ENCODE results near the gene MTMR3. TPM values are rescaled to one million over a fixed set of nuclear protein-coding genes. Genes with fewer than 3 reads are reported as not detected.
A peak's percentile ranks its signal among the peaks of the same experiment; 100 is the strongest.

Gene MTMR3
- total and polyA plus RNA-seq, 11 donors: 9.6 to 44.8 (median 34.6) TPM

- intact Hi-C loops (cut with DNase I): loop anchor here in 8 of 10 donors (5.0 to 10.0 kb wide), 9 partner anchors 53 to 123 kb away; partner anchors contain the start of genes ASCC2 (in 2 of the 8), UQCR10 (in 1 of the 8) and ZMAT5 (in 1 of the 8)
Observed at GRCh38 chr22:29887358-29887757, 4.4 kb downstream of the MTMR3 start.

GRCh38 chr22:29890760-29891159 lies 7.8 kb downstream of the MTMR3 start:
- H3K27me3 ChIP-seq: no peaks in the 10 kb centered on the region
- WGBS, 4 donors: 92 to 95% (median 93%) methylated on average over 5 of the region's 5 CpGs
- intact Hi-C loops (cut with DNase I): loop anchor here in 1 of 10 donors (10.0 kb wide), 1 partner anchor 54 kb away; no protein-coding TSS in a partner anchor
- no peak for DNase-seq
- peaks cover 6 to 69% (median 48%) of the 10 kb centered on the region in 12 donors for H3K4me1 ChIP-seq
- H3K36me3 ChIP-seq: no peaks in the 10 kb centered on the region
- H3K9me3 ChIP-seq: no peaks in the 10 kb centered on the region
- H3K27ac ChIP-seq: no peak overlapping the region
- no peak for TF ChIP-seq POLR2A (IDR thresholded peaks at IDR 0.05)
- TF ChIP-seq CTCF (IDR thresholded peaks at IDR 0.05): no peak
- H3K4me3 ChIP-seq: no peak overlapping the region
- ATAC-seq: no peak

More at GRCh38 chr22:29887358-29887757, 4.4 kb downstream of the MTMR3 start:
- TF ChIP-seq POLR2A (IDR thresholded peaks at IDR 0.05): no peak
- no peak for TF ChIP-seq CTCF (IDR thresholded peaks at IDR 0.05)
- 29 to 40% (median 33%) methylated on average over 2 of the region's 2 CpGs for WGBS, 4 donors
- Histone ChIP-seq H3K4me3 (peak overlapping the region in 1 of 12 donors; percentile 2), H3K27ac (no peak overlapping the region), H3K9me3 (no peaks in the 10 kb centered on the region), H3K27me3 (no peaks in the 10 kb centered on the region), H3K4me1 (peaks cover 6 to 73% (median 47%) of the 10 kb centered on the region in 12 donors), H3K36me3 (no peaks in the 10 kb centered on the region)
- DNase-seq: no peak
- no peak for ATAC-seq

GRCh38 chr22:29892315-29893156 lies 9.6 kb downstream of the MTMR3 start:
- intact Hi-C loops (cut with DNase I): loop anchor here in 1 of 10 donors (10.0 kb wide), 1 partner anchor 52 kb away; no protein-coding TSS in a partner anchor
- Histone ChIP-seq H3K9me3 (no peaks in the 10 kb centered on the region), H3K4me1 (peaks cover 0 to 52% (median 32%) of the 10 kb centered on the region in 12 donors), H3K36me3 (no peaks in the 10 kb centered on the region), H3K27ac (no peak overlapping the region), H3K27me3 (no peaks in the 10 kb centered on the region), H3K4me3 (no peak overlapping the region)
- ATAC-seq (no peak), DNase-seq (no peak)
- TF ChIP-seq CTCF (IDR thresholded peaks at IDR 0.05) (no peak), POLR2A (IDR thresholded peaks at IDR 0.05) (no peak)
- 86 to 92% (median 88%) methylated on average over 1 of the region's 1 CpG for WGBS, 4 donors

- DNase-seq: no peak
- H3K4me3 ChIP-seq: no peak overlapping the region
- TF ChIP-seq CTCF (IDR thresholded peaks at IDR 0.05) (no peak), POLR2A (IDR thresholded peaks at IDR 0.05) (no peak)
- no peaks in the 10 kb centered on the region for H3K9me3 ChIP-seq
- no peaks in the 10 kb centered on the region for H3K36me3 ChIP-seq
- intact Hi-C loops (cut with DNase I): no loop called here
- no peak overlapping the region for H3K27ac ChIP-seq
- H3K4me1 ChIP-seq: peaks cover 0 to 45% (median 8%) of the 10 kb centered on the region in 12 donors
- H3K27me3 ChIP-seq: no peaks in the 10 kb centered on the region
- 93 to 98% (median 97%) methylated on average over 1 of the region's 1 CpG for WGBS, 4 donors
- ATAC-seq: no peak
Observed at GRCh38 chr22:29901354-29901753, 18.4 kb downstream of the MTMR3 start.
